ENCODE measurements around the gene ARHGEF26.
A peak's percentile ranks its signal among the peaks of the same experiment; 100 is the strongest.

The ARHGEF26 gene

GRCh38 chr3:154161806-154162205 lies 40.6 kb downstream of the ARHGEF26 start:
- DNase-seq = no peak

GRCh38 chr3:154164387-154164786 lies 43.2 kb downstream of the ARHGEF26 start:
- no peak for DNase-seq

GRCh38 chr3:154168998-154169795 lies 48.0 kb downstream of the ARHGEF26 start:
- no peak for DNase-seq

GRCh38 chr3:154169796-154170110 lies 48.6 kb downstream of the ARHGEF26 start:
- DNase-seq = no peak

GRCh38 chr3:154170300-154170699 lies 49.1 kb downstream of the ARHGEF26 start:
- no peak for DNase-seq

- no peak for DNase-seq
These were observed 53.9 kb downstream of the ARHGEF26 start for GRCh38 chr3:154175041-154175440.

- no peak for DNase-seq
These were observed 54.8 kb downstream of the ARHGEF26 start for GRCh38 chr3:154176036-154176435.

- no peak for DNase-seq
These were observed 56.2 kb downstream of the ARHGEF26 start for GRCh38 chr3:154177406-154177805.

GRCh38 chr3:154178172-154178571 lies 57.0 kb downstream of the ARHGEF26 start:
- DNase-seq = no peak

- no peak for DNase-seq
These were observed 59.9 kb downstream of the ARHGEF26 start for GRCh38 chr3:154180836-154181691.

GRCh38 chr3:154182322-154182922 lies 61.2 kb downstream of the ARHGEF26 start:
- DNase-seq = no peak

- DNase-seq = no peak
These were observed 61.8 kb downstream of the ARHGEF26 start for GRCh38 chr3:154182975-154183374.

- no peak for DNase-seq
These were observed 63.4 kb downstream of the ARHGEF26 start for GRCh38 chr3:154184582-154184981.

- no peak for DNase-seq
These were observed 67.2 kb downstream of the ARHGEF26 start for GRCh38 chr3:154188437-154188836.

- peak; percentile 6 for DNase-seq
These were observed 67.7 kb downstream of the ARHGEF26 start for GRCh38 chr3:154188846-154189245.

- no peak for DNase-seq
These were observed 70.3 kb downstream of the ARHGEF26 start for GRCh38 chr3:154191520-154191919.

- no peak for DNase-seq
These were observed 71.0 kb downstream of the ARHGEF26 start for GRCh38 chr3:154192225-154192624.

- DNase-seq = no peak
These were observed 71.9 kb downstream of the ARHGEF26 start for GRCh38 chr3:154193000-154193615.

- no peak for DNase-seq
These were observed 73.7 kb downstream of the ARHGEF26 start for GRCh38 chr3:154194877-154195276.

- DNase-seq = peak; percentile 8
These were observed 74.6 kb downstream of the ARHGEF26 start for GRCh38 chr3:154195620-154196356.

- DNase-seq = no peak
These were observed 76.6 kb downstream of the ARHGEF26 start for GRCh38 chr3:154197751-154198150.

- DNase-seq = no peak
These were observed 88.3 kb downstream of the ARHGEF26 start for GRCh38 chr3:154209499-154209898.

GRCh38 chr3:154210986-154211385 lies 89.8 kb downstream of the ARHGEF26 start:
- no peak for DNase-seq

All from OCI-M1 (cell line).